Spleen (tissue), 11 donors: Measurements from ENCODE around the gene UST. TPM values are rescaled to one million over a fixed set of nuclear protein-coding genes. Genes with fewer than 3 reads are reported as not detected.

ENCODE experiments used
- DNase-seq: peaks from one replicate; pipeline ENCODE4 v3.0.0-alpha.2; 2020
- H3K27ac ChIP-seq, 8 donors: fragments of 200-600 bp; sonication (generic) in 7 of 8; 1 replicate in 4 of 8; 2 replicates in 4 of 8; pipeline versions ENCODE4 v1.5.0 to v1.8.0; 2016 to 2021; ENCODE audit warnings: inconsistent platforms in 4 of 8, mild to moderate bottlenecking in 4 of 8, moderate library complexity in 1 of 8
- H3K27me3 ChIP-seq, 7 donors: fragments of 200-600 bp; sonication (generic) in 6 of 7; replicated peaks in 1 of 7; 1 replicate in 4 of 7; 2 replicates in 3 of 7; pipeline versions ENCODE4 v1.5.0 to v1.8.0; 2016 to 2021; ENCODE audit warnings: inconsistent platforms in 3 of 7, mild to moderate bottlenecking in 1 of 7
- H3K36me3 ChIP-seq, 6 donors: fragments of 200-600 bp; sonication (generic) in 5 of 6; 1 replicate in 4 of 6; 2 replicates in 2 of 6; pipeline versions ENCODE4 v1.5.0 to v1.8.0; 2016 to 2021; ENCODE audit warnings: inconsistent platforms in 2 of 6
- H3K4me1 ChIP-seq, 6 donors: fragments of 200-600 bp; sonication (generic) in 5 of 6; 1 replicate in 3 of 6; 2 replicates in 3 of 6; pipeline versions ENCODE4 v1.5.0 to v1.8.0; 2016 to 2021; ENCODE audit warnings: inconsistent platforms in 3 of 6
- H3K4me3 ChIP-seq, 8 donors: fragments of 200-600 bp; sonication (generic) in 7 of 8; 1 replicate in 4 of 8; 2 replicates in 4 of 8; pipeline versions ENCODE4 v1.5.0 to v1.8.0; 2016 to 2021; ENCODE audit warnings: inconsistent platforms in 4 of 8, mild to moderate bottlenecking in 4 of 8, moderate library complexity in 2 of 8
- H3K9me3 ChIP-seq, 8 donors: fragments of 200-600 bp; sonication (generic) in 7 of 8; 1 replicate in 4 of 8; 2 replicates in 4 of 8; pipeline versions ENCODE4 v1.5.0 to v1.8.0; 2016 to 2021; ENCODE audit warnings: inconsistent platforms in 4 of 8
- CTCF ChIP-seq, 11 experiments: fragments of 200-600 bp in 7 of 11; fragments of 450-650 bp in 4 of 11; sonication (generic) in 4 of 11; IDR thresholded peaks in 8 of 11; conservative IDR thresholded peaks in 3 of 11; 1 replicate in 7 of 11; 2 replicates in 4 of 11; pipeline versions ENCODE4 v1.4.0 to v1.8.0; 2016 to 2021; ENCODE audit warnings: antibody characterized with exemption in 11 of 11, inconsistent platforms in 4 of 11, mild to moderate bottlenecking in 1 of 11
- POLR2A ChIP-seq, 3 donors: fragments of 450-650 bp; IDR thresholded peaks; one replicate each; pipeline ENCODE4 v1.5.1; 2017; ENCODE audit warnings: antibody characterized with exemption in 3 of 3, mild to moderate bottlenecking in 1 of 3
- POLR2AphosphoS5 ChIP-seq, 3 donors: sonication (generic); formaldehyde crosslinking; IDR thresholded peaks; one replicate each; pipeline ENCODE4 v1.5.1; 2017; ENCODE audit warnings: antibody characterized with exemption in 3 of 3
- WGBS, 5 donors: extraction: QIAGEN DNeasy Blood & Tissue Kit in 3 of 5; methylation state at CpG; one replicate each; pipeline versions ENCODE4 v1.1.5 to v1.1.7; 2013 to 2018; 5-methylcytosine and 5-hydroxymethylcytosine counted together
- intact Hi-C: fragments of 100-400 bp; cut with DNase I; formaldehyde crosslinking; loops from one replicate; pipeline ENCODE4 v1.15.0; 2023; ENCODE audit warnings: low total_unique reads
- polyA plus RNA-seq, 3 donors: library from polyadenylated mRNA; stranded (reverse); fragments of 200-250 nt; gene quantifications; one replicate each; pipeline ENCODE4 v1.2.1, GENCODE V29; 2013
- total RNA-seq, 7 donors: library from RNA; depleted of rRNA in 3 of 7; stranded (reverse); fragments of >200 nt in 3 of 7; fragmentation: NEBNext Ultra II Directional in 4 of 7; extraction: Animal tissue kit (Norgen Biotek cat#: 25700) in 4 of 7; gene quantifications; one replicate each; pipeline versions ENCODE4 v1.1.0 to v1.2.1, GENCODE V29; 2016 to 2021
- donor health status: healthy with polysubstance abuse.
- donor health status: DM: no; HTN: no; CAD: no; lungs with moderate emphysema.
- donor health status: DM: no; HTN: no; CAD: no.
- donor health status: Bipolar disorder and iron deficiency.
- donor health status: healthy.
- donor health status: DM: no; HTN: no; CAD: no.
- donor health status: DM: yes; HTN: yes; CAD: no.

Gene UST
- total and polyA plus RNA-seq, 10 donors: 6.4 to 26.8 (median 14.4) TPM

- Histone ChIP-seq H3K27ac (no peak overlapping the region), H3K4me3 (no peak overlapping the region), H3K36me3 (peaks cover 0 to 12% (median 2%) of the 10 kb centered on the region in 6 donors), H3K9me3 (no peaks in the 10 kb centered on the region), H3K27me3 (no peaks in the 10 kb centered on the region), H3K4me1 (peaks cover 0 to 28% (median 13%) of the 10 kb centered on the region in 6 donors)
- 42 to 55% (median 49%) methylated on average over 2 of the region's 2 CpGs for WGBS, 5 donors
- DNase-seq: no peak
- intact Hi-C loops: no loop called here
- TF ChIP-seq POLR2A (IDR thresholded peaks at IDR 0.05): no peak
- no peak for TF ChIP-seq CTCF (IDR thresholded peaks at IDR 0.05 in 8 of 11, conservative IDR thresholded peaks at IDR 0.05 in 3 of 11)
- TF ChIP-seq POLR2AphosphoS5 (IDR thresholded peaks at IDR 0.05): no peak
These were observed 136.4 kb downstream of the UST start for GRCh38 chr6:148883270-148883669.

- no peak overlapping the region for H3K27ac ChIP-seq
- peaks cover 0 to 12% (median 2%) of the 10 kb centered on the region in 6 donors for H3K36me3 ChIP-seq
- DNase-seq: no peak
- no peaks in the 10 kb centered on the region for H3K27me3 ChIP-seq
- WGBS, 5 donors: 57 to 73% (median 62%) methylated on average over 2 of the region's 2 CpGs
- H3K4me1 ChIP-seq: peaks cover 0 to 19% (median 12%) of the 10 kb centered on the region in 6 donors
- TF ChIP-seq POLR2AphosphoS5 (IDR thresholded peaks at IDR 0.05) (no peak), POLR2A (IDR thresholded peaks at IDR 0.05) (no peak), CTCF (IDR thresholded peaks at IDR 0.05 in 8 of 11, conservative IDR thresholded peaks at IDR 0.05 in 3 of 11) (no peak)
- H3K9me3 ChIP-seq: no peaks in the 10 kb centered on the region
- intact Hi-C loops: no loop called here
- no peak overlapping the region for H3K4me3 ChIP-seq
These were observed 137.6 kb downstream of the UST start for GRCh38 chr6:148884461-148884860.

DNA sequence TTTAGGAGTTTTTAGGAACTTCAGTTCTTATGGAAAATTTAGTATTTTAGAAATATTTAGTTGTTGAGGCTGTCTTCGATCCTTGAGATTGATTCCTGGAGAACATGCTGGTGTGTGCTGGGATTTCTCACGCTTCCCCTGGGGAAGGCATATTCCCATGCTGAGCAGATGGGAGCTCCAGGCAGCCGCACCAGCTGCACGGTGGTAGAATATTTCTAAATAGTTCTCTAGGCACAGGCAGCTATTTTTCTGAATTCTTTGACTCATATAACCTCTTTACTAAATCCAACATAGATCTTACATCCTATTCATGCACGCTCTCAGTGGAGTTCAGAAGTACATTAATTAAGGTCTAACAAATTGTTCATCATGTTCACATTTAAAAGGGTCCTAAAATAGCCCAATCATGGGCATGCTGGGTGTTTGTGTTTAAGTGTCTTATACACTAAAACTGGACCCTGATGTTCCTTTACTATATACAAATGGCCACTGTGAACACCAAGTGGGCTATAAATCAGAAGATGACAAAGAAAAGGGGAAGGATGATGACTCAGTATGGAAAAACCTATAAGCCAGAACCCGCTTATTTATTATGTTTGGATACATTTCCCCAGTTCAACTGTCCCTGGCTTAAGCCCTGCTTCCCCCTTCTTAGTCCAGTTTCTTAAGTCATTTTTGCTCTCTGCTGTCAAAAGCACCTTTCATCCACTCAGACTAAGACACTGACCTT, 138.5 kb downstream of the UST start:
- DNase-seq: no peak
- H3K36me3 ChIP-seq: peaks cover 0 to 12% (median 2%) of the 10 kb centered on the region in 6 donors
- H3K4me3 ChIP-seq: no peak overlapping the region
- intact Hi-C loops: no loop called here
- 87 to 96% (median 93%) methylated on average over 6 of the region's 6 CpGs for WGBS, 5 donors
- no peaks in the 10 kb centered on the region for H3K27me3 ChIP-seq
- H3K9me3 ChIP-seq: no peaks in the 10 kb centered on the region
- H3K27ac ChIP-seq: no peak overlapping the region
- peaks cover 0 to 19% (median 11%) of the 10 kb centered on the region in 6 donors for H3K4me1 ChIP-seq
- no peak for TF ChIP-seq POLR2AphosphoS5 (IDR thresholded peaks at IDR 0.05)
- no peak for TF ChIP-seq POLR2A (IDR thresholded peaks at IDR 0.05)
- TF ChIP-seq CTCF (IDR thresholded peaks at IDR 0.05 in 8 of 11, conservative IDR thresholded peaks at IDR 0.05 in 3 of 11): no peak

DNA sequence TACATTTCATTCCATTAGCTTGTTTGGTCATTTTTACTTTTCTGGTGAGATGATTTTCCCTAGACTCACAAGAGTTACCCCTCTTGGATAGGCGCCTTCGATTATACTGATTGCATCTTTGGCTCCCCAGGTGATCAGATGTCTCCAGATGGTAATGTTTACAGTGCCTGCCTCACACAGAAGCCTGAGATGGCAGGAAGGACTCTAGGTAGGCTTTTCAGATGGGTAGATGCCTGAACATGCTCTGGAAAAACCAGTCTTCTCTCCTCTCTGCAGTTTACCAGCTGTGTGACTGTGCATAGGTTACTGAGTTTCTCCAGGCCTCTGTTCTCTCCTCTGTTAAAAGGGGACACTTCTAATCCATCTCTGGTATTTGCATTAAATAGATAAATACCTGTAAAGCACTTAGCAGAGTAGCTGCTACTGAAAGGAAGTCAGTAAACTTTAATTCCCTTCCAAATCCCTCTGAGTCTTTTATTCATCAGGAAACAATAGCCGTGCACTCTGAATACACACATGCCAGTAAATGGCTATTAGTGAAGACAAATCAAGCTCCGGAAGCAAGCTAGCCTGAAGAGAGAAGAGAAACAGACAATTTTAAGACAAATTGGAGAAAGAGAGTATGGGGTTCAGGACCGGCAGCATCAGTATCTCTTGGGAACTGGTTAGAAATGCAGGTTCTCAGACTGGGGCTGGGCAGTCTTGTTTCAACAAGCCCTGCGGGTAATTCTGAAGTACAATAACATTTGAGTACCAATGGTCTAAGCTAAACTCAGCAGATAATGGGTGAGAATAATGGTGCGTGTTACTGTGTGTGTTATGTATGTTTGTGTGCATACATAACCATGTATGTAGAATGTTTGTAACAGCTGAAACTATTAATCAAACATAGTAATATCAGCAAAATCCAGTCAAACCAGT, 139.4 kb downstream of the UST start:
- H3K36me3 ChIP-seq: peaks cover 0 to 12% (median 2%) of the 10 kb centered on the region in 6 donors
- H3K27ac ChIP-seq: no peak overlapping the region
- TF ChIP-seq POLR2AphosphoS5 (IDR thresholded peaks at IDR 0.05) (no peak), POLR2A (IDR thresholded peaks at IDR 0.05) (no peak), CTCF (IDR thresholded peaks at IDR 0.05 in 8 of 11, conservative IDR thresholded peaks at IDR 0.05 in 3 of 11) (no peak)
- DNase-seq: no peak
- no peak overlapping the region for H3K4me3 ChIP-seq
- intact Hi-C loops: no loop called here
- H3K27me3 ChIP-seq: no peaks in the 10 kb centered on the region
- 83 to 96% (median 91%) methylated on average over 7 of the region's 7 CpGs for WGBS, 5 donors
- no peaks in the 10 kb centered on the region for H3K9me3 ChIP-seq
- H3K4me1 ChIP-seq: peaks cover 0 to 20% (median 11%) of the 10 kb centered on the region in 6 donors
